ENCODE measurements around the gene LCE1E. TPM values are rescaled to one million over a fixed set of nuclear protein-coding genes. Genes with fewer than 3 reads are reported as not detected.

Gene LCE1E
- total RNA-seq, 4 donors from 2014 or later, result not detected

- TF ChIP-seq CTCF (IDR thresholded peaks at IDR 0.05) (no peak), POLR2A (IDR thresholded peaks at IDR 0.05) (no peak)
- no peaks in the 10 kb centered on the region for H3K36me3 ChIP-seq
- DNase-seq, result no peak
- no peak overlapping the region for H3K4me3 ChIP-seq
- intact Hi-C loops (cut with DNase I), result no loop called here
- H3K4me1 ChIP-seq, result peaks cover 0 to 6% (median 4%) of the 10 kb centered on the region in 3 donors
- H3K9me3 ChIP-seq, result no peaks in the 10 kb centered on the region
- H3K27ac ChIP-seq, result no peak overlapping the region
- no peaks in the 10 kb centered on the region for H3K27me3 ChIP-seq
- 38 to 44% methylated on average over 1 of the region's 1 CpG for WGBS, 2 donors
These were observed 15.3 kb downstream of the LCE1E start for GRCh38 chr1:152801333-152801732.

GRCh38 chr1:152806576-152806975 is 20.5 kb downstream of the LCE1E start, which contains the start of gene LCE1C:
LCE1C (minus strand) TSS chr1:152806651; CDS start chr1:152805478, 1,173 bp downstream.
- WGBS, 2 donors, result 8 to 18% methylated on average over 1 to 3 of the region's 3 CpGs
- TF ChIP-seq CTCF (IDR thresholded peaks at IDR 0.05) (no peak), POLR2A (IDR thresholded peaks at IDR 0.05) (no peak)
- Histone ChIP-seq H3K27ac (no peak within 1 kb of the TSS), H3K36me3 (no peaks in the 10 kb centered on the region), H3K27me3 (no peaks in the 10 kb centered on the region), H3K4me3 (no peak within 1 kb of the TSS), H3K4me1 (peaks cover 0 to 21% (median 6%) of the 10 kb centered on the region in 3 donors), H3K9me3 (no peaks in the 10 kb centered on the region)
- no peak for DNase-seq
- intact Hi-C loops (cut with DNase I), result no loop called here

GRCh38 chr1:152811050-152811449 is 25.0 kb downstream of the LCE1E start:
- whole genome bisulfite sequencing, 2 donors, result 31 to 41% methylated on average over 2 of the region's 2 CpGs
- no peak overlapping the region for H3K27ac ChIP-seq
- intact Hi-C loops (cut with DNase I), result no loop called here

GRCh38 chr1:152811671-152812070 is 25.6 kb downstream of the LCE1E start, which contains the start of gene LCE1B:
LCE1B (plus strand) TSS chr1:152811971; CDS start chr1:152812447, 476 bp downstream.
- Histone ChIP-seq H3K36me3 (no peaks in the 10 kb centered on the region), H3K4me1 (peaks cover 0 to 11% (median 0%) of the 10 kb centered on the region in 3 donors), H3K9me3 (no peaks in the 10 kb centered on the region), H3K27me3 (no peaks in the 10 kb centered on the region), H3K4me3 (no peak within 1 kb of the TSS), H3K27ac (no peak within 1 kb of the TSS)
- DNase-seq, result no peak
- intact Hi-C loops (cut with DNase I), result no loop called here
- TF ChIP-seq CTCF (IDR thresholded peaks at IDR 0.05), result no peak
- TF ChIP-seq POLR2A (IDR thresholded peaks at IDR 0.05), result no peak
- WGBS, 2 donors, result 74 to 81% methylated on average over 2 of the region's 2 CpGs

More at GRCh38 chr1:152811050-152811449, 25.0 kb downstream of the LCE1E start:
- H3K4me1 ChIP-seq, result peaks cover 0 to 17% (median 5%) of the 10 kb centered on the region in 3 donors
- H3K27me3 ChIP-seq, result no peaks in the 10 kb centered on the region
- H3K4me3 ChIP-seq, result no peak overlapping the region
- no peak for DNase-seq
- TF ChIP-seq CTCF (IDR thresholded peaks at IDR 0.05) (no peak), POLR2A (IDR thresholded peaks at IDR 0.05) (no peak)
- H3K9me3 ChIP-seq, result no peaks in the 10 kb centered on the region
- no peaks in the 10 kb centered on the region for H3K36me3 ChIP-seq

GRCh38 chr1:152817309-152817708 is 31.3 kb downstream of the LCE1E start:
- H3K4me1 ChIP-seq, result no peaks in the 10 kb centered on the region
- 26 to 50% methylated on average over 6 of the region's 6 CpGs for WGBS, 2 donors
- no peaks in the 10 kb centered on the region for H3K27me3 ChIP-seq
- no peaks in the 10 kb centered on the region for H3K36me3 ChIP-seq
- no peak for DNase-seq
- H3K9me3 ChIP-seq, result no peaks in the 10 kb centered on the region
- no peak for TF ChIP-seq POLR2A (IDR thresholded peaks at IDR 0.05)
- no peak for TF ChIP-seq CTCF (IDR thresholded peaks at IDR 0.05)
- H3K4me3 ChIP-seq, result no peak overlapping the region
- no peak overlapping the region for H3K27ac ChIP-seq
- intact Hi-C loops (cut with DNase I), result no loop called here
